T follicular helper cell (primary cell): ENCODE results near the gene KRTAP5-10.
"Not testable (repeated sequence)": the region's sequence is repeated elsewhere in the genome, so short reads cannot be mapped to it uniquely, and the experiment has no call there.

Experiments
- DNase-seq: peaks from one replicate; pipeline ENCODE4 v3.0.0-alpha.2; 2020; ENCODE audit warnings: low read depth
- total RNA-seq, 2 experiments: gene quantifications; one replicate each; lab custom pipeline; 2026; lab: John Stamatoyannopoulos, UW

The KRTAP5-10 gene, protein sequence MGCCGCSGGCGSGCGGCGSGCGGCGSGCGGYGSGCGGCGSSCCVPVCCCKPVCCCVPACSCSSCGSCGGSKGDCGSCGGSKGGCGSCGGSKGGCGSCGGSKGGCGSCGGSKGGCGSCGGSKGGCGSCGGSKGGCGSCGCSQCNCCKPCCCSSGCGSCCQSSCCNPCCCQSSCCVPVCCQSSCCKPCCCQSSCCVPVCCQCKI
- 0 to 0.04 reads per million in 2 experiments for total RNA-seq

DNA sequence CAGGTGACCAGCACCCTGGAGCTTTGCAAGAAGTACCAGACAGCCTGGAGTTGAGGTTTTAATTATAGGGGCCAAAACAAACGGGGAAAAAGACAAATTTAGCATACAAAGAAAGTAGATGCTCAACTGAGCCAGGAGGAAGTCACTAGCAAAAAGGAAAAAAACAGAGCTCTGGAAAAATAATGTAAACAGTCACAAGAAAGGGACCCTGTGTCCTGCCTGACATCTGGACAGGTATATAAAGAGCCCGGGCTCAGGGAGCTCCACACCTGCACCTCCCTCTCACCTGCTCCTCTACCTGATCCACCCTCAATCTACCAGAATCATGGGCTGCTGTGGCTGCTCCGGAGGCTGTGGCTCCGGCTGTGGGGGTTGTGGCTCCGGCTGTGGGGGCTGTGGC is at the start of gene KRTAP5-10:
Gene KRTAP5-10, plus strand, starts transcription at position 301 of the 400 bp plus-strand sequence. Its CDS starts 25 bp downstream, at position 326.
- DNase-seq, result no peak

DNA sequence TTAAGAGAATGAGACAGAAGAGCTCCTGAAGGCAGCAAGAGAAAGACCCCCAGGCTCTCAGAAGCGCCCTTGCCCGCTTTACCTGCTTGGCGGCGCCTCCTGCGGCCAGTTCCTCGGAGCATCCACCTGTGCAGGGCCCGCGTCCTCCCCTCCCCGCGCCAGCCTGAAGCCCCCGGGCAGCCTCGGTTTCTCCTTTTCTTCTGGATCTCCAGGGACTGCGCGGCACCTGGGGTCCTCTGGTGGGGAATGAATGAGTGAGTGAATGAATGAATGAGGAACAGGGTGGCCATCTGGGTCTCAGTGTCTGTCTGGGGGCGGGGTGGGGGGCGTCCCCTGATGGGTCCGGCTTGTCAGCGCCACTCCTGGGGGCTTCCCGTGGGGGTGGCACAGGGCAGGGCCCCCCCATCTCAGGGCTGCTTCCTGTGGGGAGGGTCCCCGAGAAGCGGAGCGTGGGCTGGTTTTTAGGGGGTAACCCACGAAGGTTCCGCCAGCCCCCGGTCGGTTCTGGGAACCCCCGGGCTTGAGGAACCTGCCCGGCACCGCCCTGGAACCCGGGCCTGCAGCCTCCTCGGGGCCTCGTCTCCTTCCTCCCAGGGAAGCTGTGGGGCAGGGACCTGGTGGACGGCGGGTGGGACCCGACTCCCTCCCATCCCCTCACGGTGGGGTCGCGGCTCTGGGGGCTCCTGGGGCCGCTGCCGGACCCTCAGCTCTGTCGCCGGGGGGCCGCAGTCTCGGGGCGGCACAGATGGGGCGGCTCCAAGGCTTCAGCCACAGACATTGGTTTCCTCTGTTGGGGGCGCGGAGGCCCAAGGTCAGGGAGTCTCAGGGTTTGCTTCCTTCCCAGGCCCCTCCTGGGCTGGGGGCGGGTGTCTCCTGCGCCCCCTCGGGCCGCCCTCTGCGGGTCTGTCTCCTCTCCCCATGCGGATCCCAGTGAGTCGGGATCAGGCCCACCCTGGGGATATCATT is 46.6 kb upstream of the KRTAP5-10 start:
- DNase-seq, result no peak

DNA sequence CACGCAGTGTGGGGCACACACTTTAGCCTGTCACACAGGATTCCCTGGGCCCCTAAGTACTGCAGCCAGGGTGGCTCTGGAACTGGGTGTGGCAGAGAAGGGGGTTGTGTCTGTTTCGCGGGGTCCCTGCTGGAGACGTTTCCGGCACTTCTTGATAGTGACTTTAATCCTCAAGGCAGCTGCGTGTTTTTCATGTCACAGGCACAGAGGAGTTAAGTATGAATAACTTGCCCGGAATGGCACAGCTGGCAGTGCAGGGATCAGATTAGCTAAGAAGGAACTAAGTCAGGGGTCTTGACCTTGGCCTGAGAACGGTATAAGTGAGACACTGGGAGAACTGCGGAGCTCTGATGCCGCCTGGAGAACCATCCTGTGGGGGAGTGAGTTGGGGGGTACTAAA is 45.8 kb upstream of the KRTAP5-10 start:
- no peak for DNase-seq

DNA sequence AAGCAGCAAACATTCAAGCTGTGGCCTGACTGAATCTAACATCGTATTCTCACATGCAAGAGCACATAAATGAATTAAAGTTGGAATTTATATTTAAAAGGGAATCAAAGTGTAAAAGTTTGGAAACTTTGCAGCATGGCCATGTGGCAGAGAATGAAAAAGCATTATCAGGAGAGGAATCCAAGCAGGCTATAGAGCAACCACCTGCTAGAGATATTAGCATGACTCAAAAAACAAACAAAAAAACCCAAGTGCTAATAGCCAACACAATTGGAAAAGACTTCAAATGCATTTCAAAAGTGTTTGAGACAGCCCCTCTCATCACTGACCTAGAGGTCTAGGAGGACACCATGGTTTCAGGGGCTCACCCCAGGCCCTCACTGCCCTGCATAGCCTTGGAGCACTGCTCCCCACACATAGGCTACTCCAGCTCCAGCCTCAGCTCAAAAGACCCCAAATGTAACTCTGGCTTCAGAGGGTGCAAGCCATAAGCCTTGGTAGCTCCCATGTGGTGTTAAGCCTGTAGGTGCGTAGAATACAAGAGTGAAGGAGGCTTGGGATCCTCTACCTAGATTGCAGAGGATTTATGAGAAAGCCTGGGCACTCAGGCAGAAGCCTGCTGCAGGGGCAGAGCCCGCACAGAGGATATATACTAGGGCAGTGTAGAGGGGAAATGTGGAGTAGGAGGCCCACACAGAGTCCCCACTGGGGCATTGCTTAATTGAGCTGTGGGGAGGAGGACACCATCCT is 40.0 kb upstream of the KRTAP5-10 start:
- DNase-seq, result no peak

DNA sequence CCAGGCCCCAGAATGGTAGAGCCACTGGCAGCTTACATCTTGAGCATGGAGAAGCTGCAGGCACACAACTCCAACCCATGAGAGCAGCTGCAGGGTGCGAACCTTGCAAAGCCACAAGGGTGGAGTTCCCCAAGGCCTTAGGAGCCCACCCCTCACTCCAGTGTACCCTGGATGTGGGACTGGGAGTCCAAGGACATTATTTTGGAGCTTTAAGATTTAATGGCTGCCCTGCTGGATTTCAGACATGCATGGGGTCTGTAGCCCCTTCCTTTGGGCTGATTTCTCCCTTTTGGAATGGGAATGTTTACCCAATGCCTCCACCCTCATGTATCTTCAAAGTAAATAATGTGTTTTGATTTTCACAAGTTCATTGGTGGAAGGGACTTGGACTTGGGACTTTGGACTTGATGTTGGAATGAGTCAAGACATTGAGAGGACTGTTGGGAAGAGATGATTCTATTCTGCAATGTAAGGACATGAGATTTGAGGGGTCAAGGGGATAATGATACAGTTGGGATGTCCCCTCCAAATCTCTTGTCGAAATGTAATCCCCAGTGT is 39.3 kb upstream of the KRTAP5-10 start:
- DNase-seq, result no peak

DNA sequence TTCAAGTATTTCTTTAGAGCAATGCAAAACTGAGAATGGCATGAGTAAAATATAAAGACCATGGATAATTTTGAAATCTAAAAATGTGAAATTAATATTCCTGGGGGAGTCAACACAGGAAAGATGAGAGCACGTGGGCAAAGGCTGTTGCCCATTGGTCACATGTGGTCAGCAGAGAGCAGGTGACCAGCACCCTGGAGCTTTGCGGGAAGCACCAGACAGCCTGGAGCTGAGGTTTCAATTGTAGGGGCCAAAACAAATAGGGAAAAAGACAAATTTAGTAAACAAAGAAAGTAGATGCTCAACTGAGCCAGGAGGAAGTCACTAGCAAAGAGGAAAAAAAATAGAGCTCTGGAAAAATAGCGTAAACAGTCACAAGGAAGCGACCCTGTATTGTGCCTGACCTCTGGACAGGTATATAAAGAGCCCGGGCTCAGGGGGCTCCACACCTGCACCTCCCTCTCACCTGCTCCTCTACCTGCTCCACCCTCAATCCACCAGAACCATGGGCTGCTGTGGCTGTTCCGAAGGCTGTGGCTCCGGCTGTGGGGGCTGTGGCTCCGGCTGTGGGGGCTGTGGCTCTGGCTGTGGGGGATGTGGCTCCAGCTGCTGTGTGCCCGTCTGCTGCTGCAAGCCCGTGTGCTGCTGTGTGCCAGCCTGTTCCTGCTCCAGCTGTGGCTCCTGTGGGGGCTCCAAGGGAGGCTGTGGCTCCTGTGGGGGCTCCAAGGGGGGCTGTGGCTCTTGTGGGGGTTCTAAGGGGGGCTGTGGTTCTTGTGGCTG is 38.4 kb upstream of the KRTAP5-10 start, which contains the start of gene KRTAP5-7:
Gene KRTAP5-7, plus strand, starts transcription at position 472 of the 780 bp plus-strand sequence. Its CDS starts 34 bp downstream, at position 506.
- not testable (repeated sequence) for DNase-seq

DNA sequence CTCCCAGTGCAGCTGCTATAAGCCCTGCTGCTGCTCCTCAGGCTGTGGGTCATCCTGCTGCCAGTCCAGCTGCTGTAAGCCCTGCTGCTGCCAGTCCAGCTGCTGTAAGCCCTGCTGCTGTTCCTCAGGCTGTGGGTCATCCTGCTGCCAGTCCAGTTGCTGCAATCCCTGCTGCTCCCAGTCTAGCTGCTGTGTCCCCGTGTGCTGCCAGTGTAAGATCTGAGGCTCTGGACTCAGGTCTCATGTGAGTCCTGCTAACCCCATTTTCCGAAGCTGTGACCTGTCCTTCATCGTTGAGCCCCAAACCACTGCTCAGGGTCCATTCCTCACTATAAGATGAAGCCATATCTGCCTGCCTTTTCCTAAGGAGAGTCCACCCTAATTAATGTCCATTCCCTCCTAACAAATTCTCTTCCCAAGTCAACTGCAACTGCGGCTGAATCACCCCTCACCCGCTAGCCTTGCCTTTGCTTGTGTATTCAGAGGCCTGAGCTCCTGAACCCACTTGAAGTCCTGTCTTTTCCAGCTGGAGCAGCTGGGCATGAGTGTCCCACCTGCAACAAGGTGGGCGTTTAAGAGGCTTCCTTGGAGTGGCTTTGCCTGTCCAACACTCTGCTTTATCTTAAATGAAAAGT is 37.7 kb upstream of the KRTAP5-10 start:
- DNase-seq, result no peak

DNA sequence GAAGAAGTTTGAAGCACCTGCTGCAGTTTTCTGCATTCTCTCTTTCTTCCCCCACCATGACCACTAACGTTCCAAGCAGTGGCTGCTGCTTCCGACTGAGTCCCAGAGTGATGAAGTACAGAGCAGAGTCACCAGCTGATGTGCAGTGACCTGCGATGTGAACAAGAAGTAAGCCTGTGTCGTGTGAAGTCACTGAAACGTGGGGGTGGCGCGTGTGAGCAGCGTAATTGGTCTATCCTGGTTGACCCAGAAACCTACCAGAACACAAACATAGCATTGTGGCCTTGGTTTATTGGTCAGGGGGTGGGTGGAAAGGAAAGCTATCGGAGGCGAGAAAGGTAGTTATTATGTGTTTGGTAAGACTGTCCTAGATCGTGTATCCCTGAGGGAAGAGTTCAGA is 34.8 kb upstream of the KRTAP5-10 start:
- no peak for DNase-seq

DNA sequence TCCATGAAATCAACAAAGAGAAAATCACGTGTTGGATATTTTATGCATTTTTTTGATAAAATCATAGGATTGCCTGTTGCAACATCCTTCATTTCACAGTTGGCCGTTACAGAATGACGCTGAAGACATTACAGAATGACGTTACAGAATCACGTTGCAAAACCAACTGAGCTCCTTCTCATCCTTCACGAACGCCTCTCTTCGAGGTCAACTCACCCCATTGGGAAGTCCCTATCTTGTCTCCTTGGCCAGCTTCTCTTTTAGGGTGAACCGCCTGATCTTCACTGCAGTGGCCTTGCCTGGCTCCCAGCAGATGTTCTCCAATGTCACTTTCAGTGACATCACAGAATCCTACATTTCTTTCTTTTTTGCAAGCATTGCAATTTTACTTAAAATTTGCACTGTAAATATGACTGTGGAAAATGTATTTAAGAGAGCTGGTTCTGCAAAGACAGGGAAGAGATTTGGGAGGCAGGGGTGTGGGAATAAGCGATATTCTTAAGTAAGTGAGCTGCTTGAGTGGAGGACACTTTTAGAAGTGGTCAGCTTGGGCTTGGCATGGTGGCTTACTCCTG is 33.2 kb upstream of the KRTAP5-10 start:
- no peak for DNase-seq

DNA sequence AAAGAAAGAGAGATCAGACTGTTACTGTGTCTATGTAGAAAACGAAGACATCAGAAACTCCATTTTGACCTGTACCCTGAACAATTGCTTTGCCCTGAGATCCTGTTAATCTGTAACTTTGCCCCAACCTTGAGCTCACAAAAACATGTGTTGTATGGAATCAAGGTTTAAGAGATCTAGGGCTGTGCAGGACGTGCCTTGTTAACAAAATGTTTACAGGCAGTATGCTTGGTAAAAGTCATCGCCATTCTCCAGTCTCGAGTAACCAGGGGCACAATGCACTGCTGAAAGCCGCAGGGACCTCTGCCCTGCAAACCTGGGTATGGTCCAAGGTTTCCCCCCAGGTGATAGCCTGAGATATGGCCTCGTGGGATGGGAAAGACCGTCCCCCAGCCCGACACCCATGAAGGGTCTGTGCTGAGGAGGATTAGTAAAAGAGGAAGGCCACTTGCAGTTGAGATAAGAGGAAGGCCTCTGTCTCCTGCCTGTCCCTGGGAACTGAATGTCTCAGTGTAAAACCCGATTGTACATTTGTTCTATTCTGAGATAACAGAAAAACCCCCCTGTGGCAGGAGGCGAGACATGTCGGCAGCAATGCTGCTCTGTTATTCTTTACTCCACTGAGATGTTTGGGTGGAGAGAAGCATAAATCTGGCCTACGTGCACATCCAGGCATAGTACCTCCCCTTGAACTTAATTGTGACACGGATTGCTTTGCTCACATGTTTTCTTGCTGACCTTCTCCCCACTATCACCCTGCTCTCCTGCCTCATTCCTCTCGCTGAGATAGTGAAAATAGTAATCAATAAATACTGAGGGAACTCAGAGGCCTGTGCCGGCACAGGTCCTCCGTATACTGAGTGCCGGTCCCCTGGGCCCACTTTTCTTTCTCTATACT is 30.4 kb upstream of the KRTAP5-10 start:
- not testable (repeated sequence) for DNase-seq

DNA sequence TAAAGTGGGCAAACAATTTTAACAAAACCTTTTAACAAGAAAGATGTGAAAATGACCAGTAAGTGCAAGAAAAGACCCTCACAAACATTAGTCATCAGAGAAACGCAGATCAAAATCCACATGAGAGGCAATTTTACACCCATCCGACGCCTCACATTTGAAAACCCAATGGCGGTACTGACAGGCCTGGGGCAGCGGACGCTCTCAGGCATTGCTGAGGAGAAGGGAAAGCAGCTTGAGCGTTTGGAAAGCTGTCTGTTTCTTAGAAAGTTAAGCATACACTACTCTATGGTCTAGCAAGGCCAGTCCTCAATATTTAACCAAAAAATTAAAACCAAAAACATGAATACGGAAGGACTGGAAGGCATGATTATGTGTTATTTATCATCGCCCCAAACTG is 29.5 kb upstream of the KRTAP5-10 start:
- DNase-seq, result no peak

DNA sequence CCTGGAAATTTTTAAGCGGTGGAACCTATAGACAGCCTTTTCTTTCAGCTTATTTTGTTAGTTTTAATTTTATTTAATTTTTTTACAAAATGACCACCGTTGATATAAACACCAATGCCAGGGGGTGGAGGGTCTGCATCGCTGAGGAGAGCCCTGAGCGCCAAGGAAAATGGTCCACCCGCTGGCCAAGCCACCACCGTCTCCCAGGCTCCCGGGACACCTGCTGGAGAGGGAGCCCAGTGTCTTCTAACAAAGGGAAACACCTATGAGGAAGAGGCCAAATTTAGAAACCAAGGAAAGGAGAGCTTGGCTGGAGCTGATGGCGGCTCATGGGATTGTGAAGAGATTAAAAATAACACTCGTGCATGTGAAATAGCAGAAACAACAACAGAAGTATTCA is 27.8 kb upstream of the KRTAP5-10 start:
- DNase-seq, result no peak

DNA sequence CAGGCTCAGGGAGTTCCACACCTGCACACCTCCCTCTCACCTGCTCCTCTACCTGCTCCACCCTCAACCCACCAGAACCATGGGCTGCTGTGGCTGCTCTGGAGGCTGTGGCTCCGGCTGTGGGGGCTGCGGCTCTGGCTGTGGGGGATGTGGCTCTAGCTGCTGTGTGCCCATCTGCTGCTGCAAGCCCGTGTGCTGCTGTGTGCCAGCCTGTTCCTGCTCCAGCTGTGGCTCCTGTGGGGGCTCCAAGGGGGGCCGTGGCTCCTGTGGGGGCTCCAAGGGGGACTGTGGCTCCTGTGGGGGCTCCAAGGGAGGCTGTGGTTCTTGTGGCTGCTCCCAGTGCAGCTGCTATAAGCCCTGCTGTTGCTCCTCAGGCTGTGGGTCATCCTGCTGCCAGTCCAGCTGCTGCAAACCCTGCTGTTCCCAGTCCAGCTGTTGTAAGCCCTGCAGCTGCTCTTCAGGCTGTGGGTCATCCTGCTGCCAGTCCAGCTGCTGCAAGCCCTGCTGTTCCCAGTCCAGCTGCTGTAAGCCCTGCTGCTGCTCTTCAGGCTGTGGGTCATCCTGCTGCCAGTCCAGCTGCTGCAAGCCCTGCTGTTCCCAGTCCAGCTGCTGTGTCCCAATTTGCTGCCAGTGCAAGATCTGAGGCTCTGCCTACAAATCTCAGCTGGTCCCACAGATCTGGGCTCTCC is 27.2 kb upstream of the KRTAP5-10 start, which contains the start of gene KRTAP5-8:
Gene KRTAP5-8, plus strand, starts transcription at position 49 of the 689 bp plus-strand sequence. Its CDS starts 31 bp downstream, at position 80.
- not testable (repeated sequence) for DNase-seq

DNA sequence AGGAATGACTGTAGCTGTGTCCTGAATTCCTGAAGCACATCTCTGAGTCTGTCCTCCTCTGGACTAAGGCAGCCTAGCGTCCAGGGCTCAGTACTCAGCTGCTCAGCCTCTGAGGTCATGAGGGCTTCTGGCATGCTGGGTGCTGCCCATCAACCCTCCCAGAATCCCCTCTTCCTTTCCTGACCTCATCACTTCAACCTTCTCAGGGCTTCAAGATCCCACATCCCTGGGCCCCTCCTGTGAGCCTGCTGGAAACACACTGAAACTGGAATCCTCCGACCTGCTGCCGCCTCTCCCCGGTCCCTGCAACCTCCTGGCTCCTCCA is 26.7 kb upstream of the KRTAP5-10 start:
- no peak for DNase-seq

DNA sequence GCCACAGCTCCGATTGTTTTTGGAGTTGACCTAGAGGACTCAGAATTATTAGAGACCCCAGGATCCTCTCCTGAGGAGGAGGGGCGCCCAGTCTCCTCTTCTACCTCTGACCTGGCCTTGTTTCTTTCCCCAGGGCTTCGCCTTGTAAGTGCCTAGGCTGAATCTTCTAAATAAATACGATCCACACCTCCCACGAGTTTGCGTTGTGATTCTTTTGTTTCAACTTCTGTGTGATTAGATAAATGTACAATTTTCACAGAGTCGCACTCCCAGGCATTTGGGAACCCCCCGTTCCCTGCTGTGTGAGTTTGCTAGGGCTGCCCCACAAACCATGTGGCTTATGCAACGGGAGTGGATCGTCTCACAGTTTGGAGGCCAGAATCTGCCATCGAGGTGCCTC is 26.3 kb upstream of the KRTAP5-10 start:
- no peak for DNase-seq

DNA sequence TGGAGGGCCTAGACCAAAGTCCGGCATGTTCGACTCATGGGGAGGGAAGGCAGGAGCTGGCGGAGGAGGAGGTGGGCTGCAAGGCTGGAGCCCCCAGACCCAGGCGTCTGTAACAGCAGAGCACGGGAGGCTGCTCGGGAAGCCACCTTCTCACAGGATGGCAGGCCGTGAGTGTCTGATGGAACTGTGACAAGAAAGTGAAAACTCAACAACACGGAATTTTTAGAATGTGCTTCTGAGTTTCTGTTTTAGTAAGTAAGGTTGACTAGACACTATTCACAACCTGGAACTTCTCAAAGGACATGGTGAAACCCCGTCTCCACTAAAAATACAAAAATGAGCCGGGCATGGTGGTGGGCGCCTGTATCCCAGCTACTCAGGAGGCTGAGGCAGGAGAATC is 25.4 kb upstream of the KRTAP5-10 start:
- not testable (repeated sequence) for DNase-seq

DNA sequence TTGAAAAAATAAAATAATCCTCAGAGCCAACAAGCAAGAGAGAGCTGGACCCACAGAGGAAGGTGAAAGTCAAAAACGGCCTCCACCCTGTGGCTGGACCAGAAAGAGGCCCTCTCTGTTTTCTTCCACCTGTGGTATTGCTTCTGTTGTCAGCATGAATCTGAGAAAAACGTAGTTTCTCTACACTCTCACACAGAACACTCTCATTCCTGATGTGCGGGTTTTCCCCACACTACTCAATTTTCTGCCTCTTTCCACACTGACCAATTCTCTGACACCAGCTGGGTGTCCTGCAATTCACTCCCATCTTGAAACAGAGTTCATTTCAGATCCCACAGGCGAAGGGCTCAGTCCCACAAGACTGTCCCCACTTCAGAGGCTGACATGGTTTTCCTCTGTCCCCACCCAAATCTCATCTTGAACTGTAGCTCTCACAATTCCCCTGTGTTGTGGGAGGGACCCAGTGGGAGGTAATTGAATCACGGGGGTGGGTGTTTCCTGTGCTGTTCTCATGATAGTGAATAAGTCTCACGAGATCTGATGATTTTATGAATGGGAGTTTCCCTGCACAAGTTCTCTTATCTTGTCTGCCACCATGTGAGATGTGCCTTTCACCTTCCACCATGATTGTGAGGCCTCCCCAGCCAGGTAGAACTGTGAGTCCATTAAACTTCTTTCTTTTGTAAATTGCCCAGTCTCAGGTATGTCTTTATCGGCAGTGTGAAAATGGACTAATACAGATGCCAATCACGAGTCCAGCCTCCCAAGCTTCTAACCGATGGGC is 24.6 kb upstream of the KRTAP5-10 start:
- DNase-seq, result not testable (repeated sequence)

DNA sequence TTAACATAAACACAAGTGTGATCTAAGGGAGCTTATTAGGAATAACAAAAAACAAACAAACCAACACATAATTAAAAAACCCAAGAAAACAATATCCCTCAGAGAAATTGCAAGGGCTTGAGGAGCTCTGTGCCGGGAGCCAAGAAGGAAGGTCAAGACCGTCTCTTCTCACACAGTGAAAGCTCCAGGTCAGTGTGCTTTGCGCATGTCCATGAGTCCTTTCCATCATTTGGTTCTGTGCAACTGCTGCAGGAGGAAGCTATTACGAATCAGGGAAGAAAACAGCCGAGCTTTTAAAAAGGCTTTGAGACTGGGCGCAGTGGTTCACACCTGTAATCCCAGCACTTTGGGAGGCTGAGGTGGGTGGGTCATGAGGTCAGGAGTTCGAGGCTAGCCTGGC is 23.0 kb upstream of the KRTAP5-10 start:
- no peak for DNase-seq
